ENCODE results near the gene TBC1D3B. TPM values are rescaled to one million over a fixed set of nuclear protein-coding genes. Genes with fewer than 3 reads are reported as not detected.
"Not testable (repeated sequence)": the region's sequence is repeated elsewhere in the genome, so short reads cannot be mapped to it uniquely, and the experiment has no call there.

Gene TBC1D3B
- polyA plus RNA-seq (ENCODE audit: insufficient read length in 4 of 4), result 10 to 100 TPM in 2 of 4 donors, 1 to 10 TPM in 2; 4.3 to 18.7 (median 8.6) TPM

GRCh38 chr17:36176536-36176935, at the start of gene TBC1D3B:
Gene TBC1D3B, minus strand, starts transcription at chr17:36176636. Its CDS starts 1,586 bp downstream, at chr17:36175050.
- not testable (repeated sequence) for DNase-seq (ENCODE audit: low read depth in 4 of 4, low spot score in 3 of 4)

GRCh38 chr17:36222967-36223366, 46.5 kb upstream of the TBC1D3B start:
- not testable (repeated sequence) for DNase-seq (ENCODE audit: low read depth in 4 of 4, low spot score in 3 of 4)

- not testable (repeated sequence) for DNase-seq (ENCODE audit: low read depth in 4 of 4, low spot score in 3 of 4)
These were observed 45.2 kb upstream of the TBC1D3B start for GRCh38 chr17:36221581-36222100.

GRCh38 chr17:36220737-36221580, 44.5 kb upstream of the TBC1D3B start:
- not testable (repeated sequence) for DNase-seq (ENCODE audit: low read depth in 4 of 4, low spot score in 3 of 4)

- not testable (repeated sequence) for DNase-seq (ENCODE audit: low read depth in 4 of 4, low spot score in 3 of 4)
These were observed 43.1 kb upstream of the TBC1D3B start for GRCh38 chr17:36219556-36219955.

GRCh38 chr17:36215406-36216308, 39.2 kb upstream of the TBC1D3B start:
- not testable (repeated sequence) for DNase-seq (ENCODE audit: low read depth in 4 of 4, low spot score in 3 of 4)

GRCh38 chr17:36214918-36215317, 38.5 kb upstream of the TBC1D3B start:
- DNase-seq (ENCODE audit: low read depth in 4 of 4, low spot score in 3 of 4), result no peak

- no peak for DNase-seq (ENCODE audit: low read depth in 4 of 4, low spot score in 3 of 4)
These were observed 37.3 kb upstream of the TBC1D3B start for GRCh38 chr17:36213695-36214094.

GRCh38 chr17:36212966-36213365, 36.5 kb upstream of the TBC1D3B start:
- DNase-seq (ENCODE audit: low read depth in 4 of 4, low spot score in 3 of 4), result no peak

- no peak for DNase-seq (ENCODE audit: low read depth in 4 of 4, low spot score in 3 of 4)
These were observed 35.8 kb upstream of the TBC1D3B start for GRCh38 chr17:36212272-36212605.

- DNase-seq (ENCODE audit: low read depth in 4 of 4, low spot score in 3 of 4), result not testable (repeated sequence)
These were observed 35.2 kb upstream of the TBC1D3B start for GRCh38 chr17:36211484-36212271.

GRCh38 chr17:36210439-36211211, 34.2 kb upstream of the TBC1D3B start, which contains the start of gene CCL4L2:
Gene CCL4L2, plus strand, starts transcription at chr17:36211063.
- DNase-seq (ENCODE audit: low read depth in 4 of 4, low spot score in 3 of 4), result not testable (repeated sequence)

- no peak for DNase-seq (ENCODE audit: low read depth in 4 of 4, low spot score in 3 of 4)
These were observed 33.1 kb upstream of the TBC1D3B start for GRCh38 chr17:36209575-36209974.

GRCh38 chr17:36207383-36207782, 30.9 kb upstream of the TBC1D3B start:
- DNase-seq (ENCODE audit: low read depth in 4 of 4, low spot score in 3 of 4), result not testable (repeated sequence)

GRCh38 chr17:36206486-36206821, 30.0 kb upstream of the TBC1D3B start:
- not testable (repeated sequence) for DNase-seq (ENCODE audit: low read depth in 4 of 4, low spot score in 3 of 4)

GRCh38 chr17:36205637-36206485, 29.4 kb upstream of the TBC1D3B start:
- no peak for DNase-seq (ENCODE audit: low read depth in 4 of 4, low spot score in 3 of 4)

GRCh38 chr17:36204724-36205500, 28.5 kb upstream of the TBC1D3B start:
- DNase-seq (ENCODE audit: low read depth in 4 of 4, low spot score in 3 of 4), result no peak

GRCh38 chr17:36203335-36203734, 26.9 kb upstream of the TBC1D3B start:
- DNase-seq (ENCODE audit: low read depth in 4 of 4, low spot score in 3 of 4), result no peak
